OCI-LY3 (cell line): ENCODE results near the gene PPA1.
A peak's percentile ranks its signal among the peaks of the same experiment; 100 is the strongest.

Source experiments
- H2AFZ ChIP-seq: fragments of 200-600, 300-600 bp; shearing (Covaris generic); 2 replicates; pipeline ENCODE4 v1.6.0; 2014; ENCODE audit warnings: antibody characterized with exemption, low read depth, low read length
- H3K27ac ChIP-seq: fragments of 200-600, 300-600 bp; sonication (generic); 2 replicates; pipeline ENCODE4 v1.5.1; 2014; ENCODE audit warnings: mild to moderate bottlenecking, low read length, moderate library complexity, mixed read lengths
- H3K27me3 ChIP-seq: fragments of 200-600, 300-600 bp; sonication (generic); 2 replicates; pipeline ENCODE4 v1.6.1; 2014; ENCODE audit warnings: low read depth, low read length, mixed read lengths
- H3K36me3 ChIP-seq: fragments of 200-600, 300-600 bp; sonication (generic); replicated peaks from 2 replicates; pipeline ENCODE3; 2014; ENCODE audit warnings: low read depth, low read length, mixed read lengths
- H3K4me1 ChIP-seq: fragments of 300-600, 200-600 bp; sonication (generic); 2 replicates; pipeline ENCODE4 v1.6.1; 2014; ENCODE audit warnings: low read length, mixed read lengths
- H3K4me2 ChIP-seq: fragments of 200-600, 300-600 bp; sonication (generic); 2 replicates; pipeline ENCODE4 v1.6.1; 2014; ENCODE audit warnings: low read length, mixed read lengths
- H3K4me3 ChIP-seq: fragments of 300-600, 200-600 bp; sonication (generic); 2 replicates; pipeline ENCODE4 v1.5.1; 2014; ENCODE audit warnings: antibody characterized with exemption, mild to moderate bottlenecking, low read length, moderate library complexity
- H3K79me2 ChIP-seq: fragments of 300-600, 200-600 bp; shearing (Covaris generic); 2 replicates; pipeline ENCODE4 v1.6.1; 2014; ENCODE audit warnings: mild to moderate bottlenecking, low read length, mixed read lengths
- H3K9ac ChIP-seq: fragments of 300-600, 200-600 bp; shearing (Covaris generic); 2 replicates; pipeline ENCODE4 v1.6.0; 2014; ENCODE audit warnings: mild to moderate bottlenecking, low read length, moderate library complexity
- H3K9me3 ChIP-seq: fragments of 200-600, 300-600 bp; shearing (Covaris generic); 2 replicates; pipeline ENCODE4 v1.6.1; 2014; ENCODE audit warnings: low read length, mixed read lengths; ENCODE audit not compliant: insufficient read depth
- H4K20me1 ChIP-seq: fragments of 200-600, 300-600 bp; sonication (generic); 2 replicates; pipeline ENCODE4 v1.6.1; 2016; ENCODE audit warnings: low read length, mixed read lengths; ENCODE audit not compliant: insufficient read depth
- CTCF ChIP-seq: fragments of 200-600, 300-600 bp; sonication (generic); IDR thresholded peaks from 2 replicates; pipeline ENCODE4 v1.5.1; 2014; ENCODE audit warnings: antibody characterized with exemption, low read length, low read depth
- EZH2phosphoT487 ChIP-seq: fragments of 200-600 bp; shearing (Covaris generic); IDR thresholded peaks from 2 replicates; pipeline ENCODE4 v1.6.1; 2018; ENCODE audit warnings: antibody characterized with exemption, mixed run types, low read depth

The PPA1 gene

GRCh38 chr10:70233939-70234300 is 691 bp upstream of the PPA1 start:
- TF ChIP-seq CTCF = no peak
- no peak for TF ChIP-seq EZH2phosphoT487
- Histone ChIP-seq H3K4me1 (peaks cover 8% of the 10 kb centered on the region), H3K9ac (peak overlapping the region; percentile 76), H3K79me2 (peaks cover 42% of the 10 kb centered on the region), H4K20me1 (peaks cover 6% of the 10 kb centered on the region), H3K4me2 (peak overlapping the region; percentile 76), H3K36me3 (no peaks in the 10 kb centered on the region), H3K27me3 (no peaks in the 10 kb centered on the region), H3K27ac (peak overlapping the region; percentile 53), H2AFZ (peak overlapping the region; percentile 87), H3K9me3 (no peaks in the 10 kb centered on the region), H3K4me3 (peak overlapping the region; percentile 93)

- Histone ChIP-seq H4K20me1 (peaks cover 13% of the 10 kb centered on the region), H3K9ac (peak overlapping the region; percentile 84), H3K36me3 (peaks cover 11% of the 10 kb centered on the region), H2AFZ (no peak overlapping the region), H3K27ac (peak overlapping the region; percentile 32; the same call in 1 of the 2 replicates), H3K9me3 (no peaks in the 10 kb centered on the region), H3K4me2 (peak overlapping the region; percentile 74), H3K4me1 (peaks cover 19% of the 10 kb centered on the region), H3K27me3 (no peaks in the 10 kb centered on the region), H3K79me2 (peaks cover 54% of the 10 kb centered on the region), H3K4me3 (peak overlapping the region; percentile 93)
- TF ChIP-seq CTCF = no peak
- no peak for TF ChIP-seq EZH2phosphoT487
Measured at GRCh38 chr10:70232859-70233108, 445 bp downstream of the PPA1 start.

GRCh38 chr10:70232155-70232858 is 922 bp downstream of the PPA1 start:
- Histone ChIP-seq H3K4me3 (peak overlapping the region; percentile 93), H3K79me2 (peaks cover 58% of the 10 kb centered on the region), H3K9me3 (no peaks in the 10 kb centered on the region), H3K4me1 (peaks cover 21% of the 10 kb centered on the region), H3K9ac (peak overlapping the region; percentile 84), H3K27me3 (no peaks in the 10 kb centered on the region), H3K4me2 (peak overlapping the region; percentile 74), H4K20me1 (peaks cover 16% of the 10 kb centered on the region), H2AFZ (no peak overlapping the region), H3K36me3 (peaks cover 11% of the 10 kb centered on the region), H3K27ac (peak overlapping the region; percentile 32)
- no peak for TF ChIP-seq CTCF
- no peak for TF ChIP-seq EZH2phosphoT487

- no peak overlapping the region for H3K4me3 ChIP-seq
- H3K4me2 ChIP-seq = no peak overlapping the region
- H2AFZ ChIP-seq = no peak overlapping the region
- peaks cover 47% of the 10 kb centered on the region for H3K4me1 ChIP-seq
- no peak overlapping the region for H3K27ac ChIP-seq
- H3K79me2 ChIP-seq = peaks cover 97% of the 10 kb centered on the region
- H3K9ac ChIP-seq = no peak overlapping the region
- TF ChIP-seq EZH2phosphoT487 (no peak), CTCF (no peak)
- peaks cover 15% of the 10 kb centered on the region for H3K36me3 ChIP-seq
- peaks cover 19% of the 10 kb centered on the region for H4K20me1 ChIP-seq
- no peaks in the 10 kb centered on the region for H3K27me3 ChIP-seq
- H3K9me3 ChIP-seq = no peaks in the 10 kb centered on the region
Measured at GRCh38 chr10:70228491-70228890, 4.7 kb downstream of the PPA1 start.
